Nucleus accumbens (tissue), 56 donors: Measurements from ENCODE around the gene YPEL1.

ENCODE experiments used
- DNase-seq, 56 donors: peaks; one replicate each; lab custom pipeline; 2025; lab: John Stamatoyannopoulos, UW

Gene YPEL1

GRCh38 chr22:21735200-21736083 is at the start of gene YPEL1:
TSS of gene YPEL1 (minus strand) at chr22:21735794. CDS start at chr22:21710744, 25,050 bp downstream.
- peak; percentile 69 to 100 (median 95) for DNase-seq

GRCh38 chr22:21780259-21780658 is 44.7 kb upstream of the YPEL1 start:
- no peak for DNase-seq

- no peak for DNase-seq
Observed at GRCh38 chr22:21779444-21779843, 43.9 kb upstream of the YPEL1 start.

- DNase-seq: no peak
Observed at GRCh38 chr22:21778705-21779363, 43.2 kb upstream of the YPEL1 start.

- DNase-seq: no peak
Observed at GRCh38 chr22:21771631-21771976, 36.0 kb upstream of the YPEL1 start.

GRCh38 chr22:21768435-21768834 is 32.8 kb upstream of the YPEL1 start:
- DNase-seq: no peak

- DNase-seq: no peak
Observed at GRCh38 chr22:21766691-21767462, 31.3 kb upstream of the YPEL1 start.

GRCh38 chr22:21765909-21766529 is 30.4 kb upstream of the YPEL1 start:
- DNase-seq: no peak

- DNase-seq: no peak
Observed at GRCh38 chr22:21764038-21764804, 28.6 kb upstream of the YPEL1 start.

- DNase-seq: peak in 10 of 56 donors; percentile 18 to 53 (median 30)
Observed at GRCh38 chr22:21762712-21763581, 27.4 kb upstream of the YPEL1 start.

GRCh38 chr22:21761994-21762680 is 26.5 kb upstream of the YPEL1 start:
- DNase-seq: no peak

GRCh38 chr22:21761086-21761485 is 25.5 kb upstream of the YPEL1 start:
- DNase-seq: no peak

GRCh38 chr22:21760640-21761039 is 25.0 kb upstream of the YPEL1 start:
- DNase-seq: no peak

- DNase-seq: peak in 3 of 56 donors; percentile 7 to 33 (median 29)
Observed at GRCh38 chr22:21759646-21760376, 24.2 kb upstream of the YPEL1 start.

- DNase-seq: no peak
Observed at GRCh38 chr22:21759093-21759492, 23.5 kb upstream of the YPEL1 start.

- DNase-seq: no peak
Observed at GRCh38 chr22:21758091-21758864, 22.7 kb upstream of the YPEL1 start.

- peak in 2 of 56 donors; percentile 8 to 20 for DNase-seq
Observed at GRCh38 chr22:21755851-21756284, 20.3 kb upstream of the YPEL1 start.
